Stimulated activated CD8-positive, alpha-beta memory T cell treated with anti-CD3 and anti-CD28 coated beads, Interleukin-7, amount 100 ng/mL, for 24 hours (primary cell): Measurements from ENCODE around the gene WASL.
"Not testable (repeated sequence)": the region's sequence is repeated elsewhere in the genome, so short reads cannot be mapped to it uniquely, and the experiment has no call there.

Source experiments
- DNase-seq: peaks from one replicate; pipeline ENCODE4 v3.0.0-alpha.2; 2020; ENCODE audit warnings: low read depth

Gene WASL

GRCh38 chr7:123657304-123657685 lies 91.5 kb downstream of the WASL start:
- no peak for DNase-seq

- no peak for DNase-seq
Measured at GRCh38 chr7:123656544-123657303, 92.1 kb downstream of the WASL start.

GRCh38 chr7:123655614-123656013 lies 93.2 kb downstream of the WASL start, which contains the start of gene LMOD2:
Gene LMOD2 (plus strand): TSS chr7:123655866. CDS start chr7:123655964, 98 bp downstream.
- DNase-seq = no peak

- DNase-seq = no peak
Measured at GRCh38 chr7:123653162-123653561, 95.6 kb downstream of the WASL start.

GRCh38 chr7:123652406-123652805 lies 96.4 kb downstream of the WASL start:
- no peak for DNase-seq

- DNase-seq = no peak
Measured at GRCh38 chr7:123650595-123650994, 98.2 kb downstream of the WASL start.

- no peak for DNase-seq
Measured at GRCh38 chr7:123649964-123650363, 98.8 kb downstream of the WASL start.

- no peak for DNase-seq
Measured at GRCh38 chr7:123647106-123647730, 101.6 kb downstream of the WASL start.

- no peak for DNase-seq
Measured at GRCh38 chr7:123645516-123645915, 103.3 kb downstream of the WASL start.

- no peak for DNase-seq
Measured at GRCh38 chr7:123643495-123644441, 105.0 kb downstream of the WASL start.

- no peak for DNase-seq
Measured at GRCh38 chr7:123641901-123642300, 106.9 kb downstream of the WASL start.

GRCh38 chr7:123640583-123640982 lies 108.2 kb downstream of the WASL start:
- DNase-seq = no peak

- no peak for DNase-seq
Measured at GRCh38 chr7:123639631-123640030, 109.2 kb downstream of the WASL start.

GRCh38 chr7:123637878-123638277 lies 110.9 kb downstream of the WASL start:
- no peak for DNase-seq

GRCh38 chr7:123637203-123637602 lies 111.6 kb downstream of the WASL start:
- DNase-seq = no peak

GRCh38 chr7:123635551-123636359 lies 113.0 kb downstream of the WASL start:
- DNase-seq = no peak

- DNase-seq = not testable (repeated sequence)
Measured at GRCh38 chr7:123634011-123634573, 114.7 kb downstream of the WASL start.

GRCh38 chr7:123633553-123633952 lies 115.2 kb downstream of the WASL start:
- DNase-seq = no peak

- DNase-seq = no peak
Measured at GRCh38 chr7:123632808-123633207, 116.0 kb downstream of the WASL start.
